Right cardiac atrium (tissue), 5 donors: ENCODE data around the gene NUAK2. TPM values are rescaled to one million over a fixed set of nuclear protein-coding genes. Genes with fewer than 3 reads are reported as not detected.

Experiments
- ATAC-seq, 2 donors: fragments of 200-7000 bp; cut with Tn5 transposase; one replicate each; pipeline versions ENCODE4 v1.8.0 to v1.9.1; 2020; ENCODE audit warnings: moderate library complexity in 2 of 2, mild to moderate bottlenecking in 1 of 2
- DNase-seq, 3 donors: peaks; one replicate each; pipeline ENCODE4 v3.0.0-alpha.2; 2020
- H3K27ac ChIP-seq: one replicate; pipeline ENCODE4 v1.5.1; 2013; ENCODE audit warnings: mild to moderate bottlenecking, low read length, control low read depth, moderate library complexity
- H3K27me3 ChIP-seq: one replicate; pipeline ENCODE4 v1.6.1; 2013; ENCODE audit not compliant: control insufficient read depth, insufficient read depth
- H3K4me1 ChIP-seq: one replicate; pipeline ENCODE4 v1.6.1; 2013; ENCODE audit warnings: low read length; ENCODE audit not compliant: control insufficient read depth, insufficient read depth
- H3K4me3 ChIP-seq: one replicate; pipeline ENCODE4 v1.5.1; 2013; ENCODE audit warnings: low read length, control low read depth
- H3K9me3 ChIP-seq: one replicate; pipeline ENCODE4 v1.6.1; 2013; ENCODE audit warnings: low read length; ENCODE audit not compliant: control insufficient read depth
- WGBS: extraction: QIAGEN DNeasy Blood & Tissue Kit; methylation state at CpG from one replicate; pipeline ENCODE4 v1.1.7; 2013; 5-methylcytosine and 5-hydroxymethylcytosine counted together
- intact Hi-C, 4 donors: fragments of 100-400 bp; cut with DNase I; formaldehyde crosslinking; loops; one replicate each; pipeline versions ENCODE4 v1.11.0 to v1.14.0; 2022 to 2023
- polyA plus RNA-seq: library from polyadenylated mRNA; stranded (reverse); fragments of 200-250 nt; gene quantifications from one replicate; pipeline ENCODE4 v1.2.3, GENCODE V29; 2013
- total RNA-seq, 4 donors: library from RNA; stranded (reverse); fragmentation: NEBNext Ultra II Directional; extraction: Animal tissue kit (Norgen Biotek cat#: 25700); gene quantifications; one replicate each; pipeline ENCODE4 v1.2.1, GENCODE V29; 2021
- donor health status: healthy with polysubstance abuse.
- donor health status: DM: no; HTN: yes; CAD: no.
- donor health status: DM: no; HTN: no; CAD: no.
- donor health status: DM: no; HTN: yes; CAD: no; lungs with severe emphysema.
- donor health status: DM: yes; HTN: yes; CAD: no.

Gene NUAK2
- total and polyA plus RNA-seq, 5 donors: 0.50 to 1.6 (median 1.2) TPM

GRCh38 chr1:205332015-205332791, 10.7 kb upstream of the NUAK2 start:
- WGBS: 83% methylated on average over 11 of the region's 11 CpGs
- Histone ChIP-seq H3K9me3 (no peaks in the 10 kb centered on the region), H3K27ac (no peak overlapping the region), H3K27me3 (no peaks in the 10 kb centered on the region), H3K4me1 (no peaks in the 10 kb centered on the region), H3K4me3 (no peak overlapping the region)
- DNase-seq (no peak), ATAC-seq (no peak)
- intact Hi-C loops: no loop called here

GRCh38 chr1:205330150-205330549, 8.6 kb upstream of the NUAK2 start:
- no peak for ATAC-seq
- intact Hi-C loops: no loop called here
- no peaks in the 10 kb centered on the region for H3K4me1 ChIP-seq
- no peaks in the 10 kb centered on the region for H3K27me3 ChIP-seq
- H3K9me3 ChIP-seq: no peaks in the 10 kb centered on the region
- no peak overlapping the region for H3K27ac ChIP-seq
- peak in 1 of 3 donors; percentile 12 for DNase-seq
- WGBS: 24% methylated on average over 2 of the region's 2 CpGs
- H3K4me3 ChIP-seq: no peak overlapping the region

GRCh38 chr1:205329719-205330118, 8.2 kb upstream of the NUAK2 start:
- no peaks in the 10 kb centered on the region for H3K4me1 ChIP-seq
- 82% methylated on average over 5 of the region's 5 CpGs for WGBS
- no peaks in the 10 kb centered on the region for H3K27me3 ChIP-seq
- DNase-seq (peak in 1 of 3 donors; percentile 25), ATAC-seq (no peak)
- intact Hi-C loops: no loop called here
- no peaks in the 10 kb centered on the region for H3K9me3 ChIP-seq
- H3K4me3 ChIP-seq: no peak overlapping the region
- no peak overlapping the region for H3K27ac ChIP-seq

GRCh38 chr1:205328476-205328875, 6.9 kb upstream of the NUAK2 start:
- Histone ChIP-seq H3K9me3 (no peaks in the 10 kb centered on the region), H3K4me3 (no peak overlapping the region), H3K27ac (no peak overlapping the region), H3K4me1 (no peaks in the 10 kb centered on the region), H3K27me3 (no peaks in the 10 kb centered on the region)
- no peak for ATAC-seq
- 73% methylated on average over 4 of the region's 4 CpGs for WGBS
- intact Hi-C loops: no loop called here
- no peak for DNase-seq

GRCh38 chr1:205326812-205327466, 5.4 kb upstream of the NUAK2 start:
- Histone ChIP-seq H3K4me3 (no peak overlapping the region), H3K4me1 (no peaks in the 10 kb centered on the region), H3K27ac (no peak overlapping the region), H3K9me3 (no peaks in the 10 kb centered on the region), H3K27me3 (no peaks in the 10 kb centered on the region)
- WGBS: 63% methylated on average over 11 of the region's 11 CpGs
- intact Hi-C loops: no loop called here
- DNase-seq (no peak), ATAC-seq (no peak)

- WGBS: 33% methylated on average over 6 of the region's 6 CpGs
- intact Hi-C loops: loop anchor here (1.0 to 2.0 kb wide), 4 partner anchors 51 to 54 kb away; no protein-coding TSS in a partner anchor
- peak; percentile 10 to 20 for ATAC-seq
These were observed 3.9 kb upstream of the NUAK2 start for GRCh38 chr1:205325334-205325884.

GRCh38 chr1:205324781-205325180, 3.2 kb upstream of the NUAK2 start:
- WGBS: 39% methylated on average over 6 of the region's 6 CpGs
- ATAC-seq (no peak), DNase-seq (no peak)
- Histone ChIP-seq H3K9me3 (no peaks in the 10 kb centered on the region), H3K4me1 (no peaks in the 10 kb centered on the region), H3K4me3 (no peak overlapping the region), H3K27me3 (no peaks in the 10 kb centered on the region), H3K27ac (no peak overlapping the region)
- intact Hi-C loops: loop anchor here (1.0 to 2.0 kb wide), 4 partner anchors 50 to 53 kb away; no protein-coding TSS in a partner anchor

More at GRCh38 chr1:205325334-205325884, 3.9 kb upstream of the NUAK2 start:
- H3K4me3 ChIP-seq: no peak overlapping the region
- H3K4me1 ChIP-seq: no peaks in the 10 kb centered on the region
- H3K27me3 ChIP-seq: no peaks in the 10 kb centered on the region
- peak in 1 of 3 donors; percentile 38 for DNase-seq
- no peak overlapping the region for H3K27ac ChIP-seq
- no peaks in the 10 kb centered on the region for H3K9me3 ChIP-seq

- WGBS: 91% methylated on average over 6 of the region's 6 CpGs
- no peaks in the 10 kb centered on the region for H3K9me3 ChIP-seq
- H3K27me3 ChIP-seq: no peaks in the 10 kb centered on the region
- peaks cover 3% of the 10 kb centered on the region for H3K4me1 ChIP-seq
- H3K27ac ChIP-seq: no peak overlapping the region
- DNase-seq (no peak), ATAC-seq (no peak)
- no peak overlapping the region for H3K4me3 ChIP-seq
- intact Hi-C loops: loop anchor here in 3 of 4 donors (2.0 kb wide), 2 partner anchors 49 to 51 kb away; no protein-coding TSS in a partner anchor
These were observed 2.2 kb upstream of the NUAK2 start for GRCh38 chr1:205323794-205324193.

- Histone ChIP-seq H3K9me3 (no peaks in the 10 kb centered on the region), H3K4me3 (no peak overlapping the region), H3K27me3 (no peaks in the 10 kb centered on the region), H3K4me1 (peaks cover 14% of the 10 kb centered on the region), H3K27ac (peak overlapping the region; percentile 12)
- 47% methylated on average over 5 of the region's 5 CpGs for WGBS
- intact Hi-C loops: loop anchor here in 1 of 4 donors (2.0 kb wide), 1 partner anchor 47 kb away; no protein-coding TSS in a partner anchor
- DNase-seq: no peak
- ATAC-seq: no peak
These were observed 376 bp upstream of the NUAK2 start for GRCh38 chr1:205321959-205322283.

- H3K4me1 ChIP-seq: peaks cover 16% of the 10 kb centered on the region
- ATAC-seq: peak; percentile 17 to 37
- no peak overlapping the region for H3K4me3 ChIP-seq
- H3K27ac ChIP-seq: peak overlapping the region; percentile 38
- intact Hi-C loops: no loop called here
- no peaks in the 10 kb centered on the region for H3K27me3 ChIP-seq
- H3K9me3 ChIP-seq: no peaks in the 10 kb centered on the region
- WGBS: 27% methylated on average over 6 of the region's 6 CpGs
- DNase-seq: peak; percentile 52 to 86 (median 74)
These were observed 2.2 kb downstream of the NUAK2 start for GRCh38 chr1:205319081-205320018.
